ENCODE results near the gene ID1. TPM values are rescaled to one million over a fixed set of nuclear protein-coding genes. Genes with fewer than 3 reads are reported as not detected.
"Not testable (repeated sequence)": the region's sequence is repeated elsewhere in the genome, so short reads cannot be mapped to it uniquely, and the experiment has no call there.

Gene ID1
- total RNA-seq, 4 donors from 2014 or later, result 422 to 839 (median 555) TPM

DNA sequence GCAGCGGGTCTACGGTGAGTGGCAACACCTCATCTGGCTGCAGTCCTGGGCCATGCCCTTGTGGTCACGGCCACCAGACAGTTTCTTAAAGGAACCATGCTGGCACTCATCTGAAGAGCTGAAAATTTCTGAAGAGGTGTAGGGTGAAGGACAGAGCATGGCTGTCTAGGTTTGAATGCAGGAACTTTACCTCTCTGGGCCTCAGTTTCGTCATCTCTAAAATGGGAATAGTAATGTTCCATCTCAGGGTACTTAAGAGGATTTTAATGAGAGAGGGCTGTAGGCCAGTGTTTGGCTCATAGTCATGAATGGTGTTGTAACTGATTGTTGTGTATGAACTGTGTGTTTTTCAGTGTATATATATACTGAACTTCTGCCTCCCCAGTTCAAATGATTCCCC, 38.4 kb downstream of the ID1 start:
- WGBS, 2 donors, result 85 to 92% methylated on average over 1 to 4 of the region's 4 CpGs
- TF ChIP-seq, protein P1, sequence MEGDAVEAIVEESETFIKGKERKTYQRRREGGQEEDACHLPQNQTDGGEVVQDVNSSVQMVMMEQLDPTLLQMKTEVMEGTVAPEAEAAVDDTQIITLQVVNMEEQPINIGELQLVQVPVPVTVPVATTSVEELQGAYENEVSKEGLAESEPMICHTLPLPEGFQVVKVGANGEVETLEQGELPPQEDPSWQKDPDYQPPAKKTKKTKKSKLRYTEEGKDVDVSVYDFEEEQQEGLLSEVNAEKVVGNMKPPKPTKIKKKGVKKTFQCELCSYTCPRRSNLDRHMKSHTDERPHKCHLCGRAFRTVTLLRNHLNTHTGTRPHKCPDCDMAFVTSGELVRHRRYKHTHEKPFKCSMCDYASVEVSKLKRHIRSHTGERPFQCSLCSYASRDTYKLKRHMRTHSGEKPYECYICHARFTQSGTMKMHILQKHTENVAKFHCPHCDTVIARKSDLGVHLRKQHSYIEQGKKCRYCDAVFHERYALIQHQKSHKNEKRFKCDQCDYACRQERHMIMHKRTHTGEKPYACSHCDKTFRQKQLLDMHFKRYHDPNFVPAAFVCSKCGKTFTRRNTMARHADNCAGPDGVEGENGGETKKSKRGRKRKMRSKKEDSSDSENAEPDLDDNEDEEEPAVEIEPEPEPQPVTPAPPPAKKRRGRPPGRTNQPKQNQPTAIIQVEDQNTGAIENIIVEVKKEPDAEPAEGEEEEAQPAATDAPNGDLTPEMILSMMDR (IDR thresholded peaks at IDR 0.05), result no peak

DNA sequence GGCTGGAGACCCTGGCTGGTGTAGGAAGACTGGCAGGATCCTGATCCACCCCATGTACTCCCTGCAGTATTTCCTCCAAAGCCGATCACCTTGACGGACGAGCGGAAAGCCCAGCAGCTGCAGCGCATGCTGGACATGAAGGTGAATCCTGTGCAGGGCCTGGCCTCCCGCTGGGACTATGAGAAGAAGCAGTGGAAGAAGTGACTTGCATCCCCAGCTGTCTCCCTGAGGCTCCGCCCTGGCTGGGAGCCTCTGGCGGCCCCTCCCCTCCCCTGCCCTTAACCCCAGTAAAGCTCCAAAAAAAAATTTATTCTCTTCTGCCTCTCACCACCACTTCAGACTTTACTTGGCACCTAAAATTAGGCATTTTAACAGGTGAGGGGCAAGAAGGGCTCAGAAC, 39.6 kb downstream of the ID1 start:
- intact Hi-C loops (cut with DNase I), result no loop called here
- Histone ChIP-seq H3K27ac (no peak overlapping the region), H3K4me1 (no peaks in the 10 kb centered on the region), H3K27me3 (peaks cover 0 to 7% (median 0%) of the 10 kb centered on the region in 4 donors), H3K9me3 (no peaks in the 10 kb centered on the region), H3K36me3 (no peaks in the 10 kb centered on the region), H3K4me3 (no peak overlapping the region)
- WGBS, 2 donors, result 72 to 79% methylated on average over 6 to 8 of the region's 8 CpGs
- no peak for DNase-seq
- TF ChIP-seq, protein P1 (IDR thresholded peaks at IDR 0.05), result no peak
- no peak for TF ChIP-seq POLR2A (IDR thresholded peaks at IDR 0.05)

More for the DNA sequence above, 38.4 kb downstream of the ID1 start:
- no peak for DNase-seq
- Histone ChIP-seq H3K36me3 (no peaks in the 10 kb centered on the region), H3K9me3 (no peaks in the 10 kb centered on the region), H3K4me1 (no peaks in the 10 kb centered on the region), H3K27me3 (peaks cover 0 to 14% (median 0%) of the 10 kb centered on the region in 4 donors), H3K27ac (no peak overlapping the region), H3K4me3 (no peak overlapping the region)
- intact Hi-C loops (cut with DNase I), result no loop called here

DNA sequence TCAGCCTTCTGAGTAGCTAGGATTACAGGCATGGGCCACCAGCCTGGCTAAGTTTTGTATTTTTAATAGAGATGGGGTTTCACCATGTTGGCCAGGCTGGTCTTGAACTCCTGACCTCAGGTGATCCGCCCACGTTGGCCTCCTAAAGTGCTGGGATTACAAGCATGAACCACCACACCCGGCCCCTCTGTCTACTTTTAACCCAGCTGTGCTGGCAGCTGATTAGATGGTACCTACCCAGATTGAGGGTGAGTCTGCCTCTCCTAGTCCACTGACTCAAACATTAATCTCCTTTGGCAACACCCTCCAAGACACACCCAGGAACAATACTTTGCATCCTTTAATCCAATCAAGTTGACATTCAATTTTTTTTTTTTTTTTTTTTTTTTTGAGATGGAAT, 43.0 kb downstream of the ID1 start:
- WGBS, 2 donors, result 55% methylated on average over 3 of the region's 3 CpGs; no CpG with 5 or more reads in 1 of the 2 donors
- H3K9me3 ChIP-seq; H3K36me3 ChIP-seq; H3K27ac ChIP-seq; DNase-seq; intact Hi-C loops (cut with DNase I); H3K4me3 ChIP-seq; H3K27me3 ChIP-seq: not testable (repeated sequence)
- H3K4me1 ChIP-seq, result peaks cover 5 to 11% (median 8%) of the 10 kb centered on the region in 3 donors

DNA sequence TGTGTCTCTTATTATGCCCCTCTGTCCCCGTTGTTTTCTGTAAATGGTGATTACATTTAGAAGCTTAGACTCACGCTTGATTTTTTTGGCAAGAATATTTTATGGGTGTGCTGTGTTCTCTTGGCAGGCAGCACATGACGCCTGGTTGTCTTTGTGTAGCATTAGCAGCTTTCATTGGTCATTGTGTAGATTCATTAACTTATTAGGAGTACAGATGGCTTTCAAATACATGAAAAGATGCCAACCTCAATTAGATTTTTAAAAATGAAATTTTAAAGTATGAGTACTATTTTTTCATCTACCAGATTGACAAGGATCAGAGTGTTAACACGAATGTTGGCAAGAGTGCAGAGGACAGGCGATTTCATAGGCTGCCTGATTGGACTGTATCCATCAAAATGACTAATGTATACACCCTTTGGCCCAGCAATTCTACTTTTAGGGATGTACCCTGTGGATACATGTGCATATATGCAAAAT, 47.9 kb downstream of the ID1 start:
- Histone ChIP-seq H3K9me3 (no peaks in the 10 kb centered on the region), H3K27ac (peak overlapping the region in 2 of 4 donors; percentile 34 to 45), H3K27me3 (no peaks in the 10 kb centered on the region), H3K4me1 (peaks cover 8 to 20% (median 13%) of the 10 kb centered on the region in 3 donors), H3K4me3 (no peak overlapping the region), H3K36me3 (no peaks in the 10 kb centered on the region)
- WGBS, 2 donors, result 11 to 17% methylated on average over 5 of the region's 5 CpGs
- intact Hi-C loops (cut with DNase I), result no loop called here
- TF ChIP-seq, protein P1 (IDR thresholded peaks at IDR 0.05), result no peak
- no peak for TF ChIP-seq POLR2A (IDR thresholded peaks at IDR 0.05)
- DNase-seq, result no peak

DNA sequence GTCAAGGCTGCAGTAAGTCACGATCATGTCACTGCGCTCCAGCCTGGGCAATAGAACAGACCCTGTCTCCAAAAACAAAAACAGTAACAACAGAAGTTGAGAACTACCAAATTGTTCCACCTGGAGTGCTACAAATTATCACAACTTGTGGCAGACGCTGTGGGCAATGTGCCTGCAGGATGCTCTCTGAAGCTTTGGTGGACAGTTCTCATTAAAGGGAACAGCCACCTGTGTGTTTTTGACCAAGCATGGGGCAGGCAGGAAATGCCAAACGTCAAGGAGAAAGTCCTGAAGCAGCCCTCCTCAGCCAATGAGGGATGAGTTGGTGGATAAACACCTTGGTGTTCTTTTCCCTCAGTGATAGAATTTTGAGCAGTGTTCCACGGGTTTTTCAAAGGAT, 48.5 kb downstream of the ID1 start:
- Histone ChIP-seq H3K9me3 (no peaks in the 10 kb centered on the region), H3K4me1 (peaks cover 8 to 20% (median 13%) of the 10 kb centered on the region in 3 donors), H3K4me3 (no peak overlapping the region), H3K36me3 (no peaks in the 10 kb centered on the region), H3K27me3 (no peaks in the 10 kb centered on the region), H3K27ac (no peak overlapping the region)
- no peak for DNase-seq
- intact Hi-C loops (cut with DNase I), result no loop called here
- WGBS, 2 donors, result 43 to 51% methylated on average over 5 of the region's 5 CpGs
- no peak for TF ChIP-seq POLR2A (IDR thresholded peaks at IDR 0.05)
- TF ChIP-seq, protein P1 (IDR thresholded peaks at IDR 0.05), result no peak

DNA sequence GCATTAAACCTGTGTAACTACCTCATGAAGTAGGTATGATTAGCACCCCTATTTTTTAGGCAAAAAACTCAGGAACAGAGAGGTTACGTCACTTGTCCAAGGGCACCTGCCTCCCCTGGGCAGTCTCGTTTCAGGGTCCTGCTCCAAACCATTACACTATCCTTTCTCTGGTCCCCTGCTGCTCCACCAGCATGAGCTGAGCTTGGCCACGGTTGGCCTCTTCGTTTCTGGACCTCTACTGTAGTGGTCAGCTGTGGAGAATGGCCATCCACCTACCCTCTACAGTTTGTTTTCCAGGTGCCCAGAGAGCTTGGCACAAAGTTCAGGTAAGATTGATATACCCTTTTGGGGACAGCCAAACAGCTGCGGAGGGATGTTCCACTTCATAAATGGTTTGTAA, 49.4 kb downstream of the ID1 start:
- no peaks in the 10 kb centered on the region for H3K36me3 ChIP-seq
- no peak overlapping the region for H3K27ac ChIP-seq
- no peak overlapping the region for H3K4me3 ChIP-seq
- H3K9me3 ChIP-seq, result no peaks in the 10 kb centered on the region
- intact Hi-C loops (cut with DNase I), result no loop called here
- DNase-seq, result no peak
- H3K4me1 ChIP-seq, result peaks cover 8 to 20% (median 13%) of the 10 kb centered on the region in 3 donors
- H3K27me3 ChIP-seq, result no peaks in the 10 kb centered on the region
- 71 to 81% methylated on average over 5 of the region's 5 CpGs for WGBS, 2 donors
- TF ChIP-seq, protein P1 (IDR thresholded peaks at IDR 0.05), result no peak
- TF ChIP-seq POLR2A (IDR thresholded peaks at IDR 0.05), result no peak
